Stimulated activated CD8-positive, alpha-beta memory T cell treated with anti-CD3 and anti-CD28 coated beads, Interleukin-4, amount 100 ng/mL, for 4 hours (primary cell): ENCODE results near the gene BMP8B.
"Not testable (repeated sequence)": the region's sequence is repeated elsewhere in the genome, so short reads cannot be mapped to it uniquely, and the experiment has no call there.

ENCODE experiments used
- DNase-seq, 2 donors: peaks; one replicate each; pipeline ENCODE4 v3.0.0-alpha.2; 2020; ENCODE audit warnings: low read depth in 2 of 2, low spot score in 1 of 2

BMP8B gene

DNA sequence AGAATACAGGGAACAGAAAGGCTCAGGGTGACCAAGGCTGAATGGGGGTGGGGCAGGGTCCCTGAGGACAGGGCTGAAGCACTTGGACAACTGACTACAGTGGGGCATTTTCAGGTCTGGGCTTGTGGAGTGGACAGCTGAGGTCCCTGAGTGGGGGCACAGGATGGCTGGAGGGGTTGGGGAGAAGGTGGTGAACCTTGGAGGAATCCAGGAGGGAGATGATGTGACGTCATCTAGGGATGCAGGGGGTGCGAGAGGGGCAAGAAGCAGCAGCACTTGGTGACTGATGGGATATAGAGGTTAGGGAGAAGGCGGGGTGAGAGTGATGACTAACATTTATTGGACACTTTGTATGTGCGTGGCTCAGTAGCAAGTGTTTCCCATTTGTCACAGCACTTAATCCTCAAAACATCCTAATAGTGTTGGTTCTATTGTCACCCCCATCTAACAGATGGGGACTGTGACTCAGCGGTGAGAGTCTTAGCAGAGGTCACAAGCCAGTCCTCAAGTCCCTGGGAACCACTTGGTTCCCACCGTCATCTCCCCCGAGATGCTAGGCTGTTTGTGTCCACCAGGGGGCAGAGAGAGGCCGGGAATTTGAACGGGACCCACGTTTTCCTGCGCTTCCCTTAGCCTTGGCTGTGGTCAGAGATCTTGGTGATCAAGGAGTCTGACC is 27.9 kb upstream of the BMP8B start:
- peak in 1 of 2 donors; percentile 50 for DNase-seq

DNA sequence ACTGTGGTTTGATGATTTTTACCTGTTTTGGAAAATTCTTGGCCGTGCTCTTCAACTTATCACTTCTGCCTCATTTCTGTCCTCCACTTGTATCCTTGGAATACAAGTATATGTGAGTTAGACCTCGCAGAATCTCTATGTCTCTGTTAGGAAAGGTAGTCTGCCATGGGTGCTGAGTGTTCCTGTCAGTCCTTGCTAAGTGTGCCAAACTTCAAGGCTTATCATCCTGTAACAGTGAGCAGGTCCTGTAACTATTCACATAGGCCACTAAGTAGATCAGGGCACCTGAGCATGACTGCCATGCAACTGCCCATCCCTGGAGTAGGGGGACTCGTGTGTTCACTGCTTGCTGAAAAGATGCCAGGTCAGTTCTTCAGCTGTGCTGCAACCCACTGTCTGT is 24.2 kb upstream of the BMP8B start:
- no peak for DNase-seq

DNA sequence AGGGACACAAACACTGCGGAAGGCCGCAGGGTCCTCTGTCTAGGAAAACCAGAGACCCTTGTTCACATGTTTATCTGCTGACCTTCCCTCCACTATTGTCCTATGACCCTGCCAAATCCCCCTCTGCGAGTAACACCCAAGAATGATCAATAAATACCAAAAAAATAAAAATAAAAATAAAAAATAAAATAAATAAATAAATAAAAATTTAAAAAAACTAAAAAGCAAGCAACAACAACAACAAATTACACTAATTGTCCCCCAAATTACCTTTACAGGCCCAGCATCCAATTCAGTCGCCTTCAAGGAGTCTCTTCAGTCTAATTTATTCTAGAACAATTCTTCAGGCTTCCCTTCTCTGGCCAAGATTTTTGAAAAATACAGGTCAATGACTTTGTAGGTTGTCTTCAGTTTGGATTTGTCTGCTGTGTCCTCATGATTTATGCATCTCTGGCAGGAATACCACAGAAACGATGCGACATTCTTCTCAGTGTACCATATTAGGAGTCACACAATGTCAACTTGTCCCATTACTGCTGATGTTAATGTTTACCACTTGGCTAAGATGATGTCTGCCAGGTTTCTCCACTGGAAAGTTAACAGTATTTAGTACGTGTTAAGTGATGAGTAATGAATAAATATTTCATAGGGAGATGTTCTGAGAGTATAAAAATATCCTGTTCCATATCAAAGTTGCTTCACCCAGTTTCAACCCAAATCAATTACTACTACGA is 20.3 kb upstream of the BMP8B start:
- no peak for DNase-seq

DNA sequence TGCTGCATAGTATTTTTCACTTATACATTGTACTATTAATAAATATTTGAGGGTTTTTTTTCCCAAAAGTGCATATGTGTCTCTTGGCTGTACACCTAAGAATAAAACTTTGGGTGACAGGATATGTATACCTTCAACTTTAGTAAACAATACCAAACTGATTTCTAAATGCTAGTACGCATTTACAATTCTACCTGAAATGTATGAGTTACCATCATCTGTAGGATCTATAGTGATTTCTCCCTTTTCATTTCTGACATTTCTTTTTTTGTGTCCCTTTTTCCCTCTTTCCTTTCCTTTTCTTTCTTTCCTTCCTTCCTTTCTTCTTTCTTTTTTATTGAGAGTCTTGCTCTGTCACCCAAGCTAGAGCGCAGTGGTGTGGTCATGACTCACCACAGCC is 16.7 kb upstream of the BMP8B start:
- DNase-seq: no peak

DNA sequence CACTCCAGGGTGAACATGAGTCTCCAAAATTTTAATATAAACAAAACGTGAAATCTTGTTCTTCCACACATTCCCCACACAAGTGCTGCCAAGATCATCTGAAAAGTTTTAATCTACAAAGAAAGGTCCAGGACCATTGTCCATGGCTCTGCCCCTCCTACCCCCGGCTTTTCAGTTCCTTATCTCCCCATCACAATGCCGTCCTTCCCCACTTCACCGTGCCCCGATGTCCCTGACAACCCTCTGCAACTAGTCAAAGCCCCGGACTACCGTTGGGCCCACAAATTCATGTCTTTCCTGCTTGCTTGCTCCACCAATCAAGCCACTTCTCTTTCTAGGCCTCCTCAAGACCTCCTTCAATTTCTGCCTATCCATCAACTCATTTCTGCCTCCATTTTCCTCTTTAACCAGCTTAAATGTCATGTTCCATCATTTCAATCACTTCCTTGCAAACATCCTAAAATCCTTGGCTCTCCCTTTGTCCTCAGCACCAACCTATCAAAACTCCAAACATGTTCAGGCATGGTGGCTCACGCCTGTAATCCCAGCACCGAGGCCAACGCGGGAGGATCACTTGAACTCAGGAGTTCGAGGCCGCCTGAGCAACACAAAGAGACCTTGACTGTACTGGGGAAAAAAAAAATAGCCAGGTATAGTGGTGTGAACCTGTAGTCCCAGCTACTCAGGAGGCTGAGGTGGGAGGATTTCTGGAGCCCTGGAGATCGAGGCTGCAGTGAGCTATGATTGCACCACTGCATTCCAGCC is 14.0 kb upstream of the BMP8B start:
- no peak for DNase-seq

DNA sequence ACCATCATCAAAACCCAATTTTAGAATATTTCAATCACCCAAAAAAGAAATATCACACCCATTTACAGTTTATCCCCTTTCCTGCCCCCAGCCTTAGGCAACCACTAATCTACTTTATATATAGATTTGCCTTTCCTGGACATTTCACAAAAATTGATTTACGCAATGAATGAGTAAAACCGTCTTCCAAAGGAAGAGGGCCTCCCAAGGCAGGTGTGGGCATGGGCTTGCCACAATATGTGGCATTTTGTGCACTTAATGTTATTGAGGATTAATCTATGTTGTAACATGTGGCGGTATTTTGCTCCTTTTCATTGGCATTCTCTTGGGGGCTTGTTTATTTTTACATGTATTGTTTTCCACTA is 11.8 kb upstream of the BMP8B start:
- DNase-seq: no peak

DNA sequence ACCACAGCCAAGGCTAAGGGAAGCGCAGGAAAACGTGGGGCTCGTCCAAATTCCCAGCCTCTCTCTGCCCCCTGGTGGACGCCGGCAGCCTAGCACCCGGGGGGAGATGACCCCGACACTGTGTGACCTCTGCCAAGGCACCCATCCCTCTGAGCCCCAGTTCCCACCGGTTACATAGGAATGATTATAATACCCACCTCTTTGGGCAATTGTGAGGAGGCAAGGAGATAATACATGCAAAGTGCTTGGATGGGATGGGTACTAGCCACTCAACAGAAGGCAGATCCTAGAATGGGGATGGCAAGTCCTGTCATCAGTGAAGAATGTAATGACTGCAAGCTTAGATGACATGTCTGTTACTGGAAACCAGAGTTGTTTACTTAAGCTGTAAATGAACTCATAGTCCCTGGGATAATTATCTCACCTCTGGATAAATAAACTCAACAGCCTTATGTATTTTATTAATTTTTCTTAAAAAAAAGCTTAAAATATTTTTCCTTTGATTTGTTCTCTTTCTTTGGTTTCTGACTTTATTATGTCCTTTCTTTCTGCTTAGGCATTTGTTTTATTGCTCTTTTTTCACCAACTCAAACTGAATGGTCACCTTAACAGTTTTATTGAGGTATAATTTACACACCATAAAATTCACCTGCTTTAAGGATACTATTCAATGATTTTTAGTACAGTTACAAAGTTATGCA is 11.3 kb upstream of the BMP8B start:
- peak; percentile 43 to 56 for DNase-seq

DNA sequence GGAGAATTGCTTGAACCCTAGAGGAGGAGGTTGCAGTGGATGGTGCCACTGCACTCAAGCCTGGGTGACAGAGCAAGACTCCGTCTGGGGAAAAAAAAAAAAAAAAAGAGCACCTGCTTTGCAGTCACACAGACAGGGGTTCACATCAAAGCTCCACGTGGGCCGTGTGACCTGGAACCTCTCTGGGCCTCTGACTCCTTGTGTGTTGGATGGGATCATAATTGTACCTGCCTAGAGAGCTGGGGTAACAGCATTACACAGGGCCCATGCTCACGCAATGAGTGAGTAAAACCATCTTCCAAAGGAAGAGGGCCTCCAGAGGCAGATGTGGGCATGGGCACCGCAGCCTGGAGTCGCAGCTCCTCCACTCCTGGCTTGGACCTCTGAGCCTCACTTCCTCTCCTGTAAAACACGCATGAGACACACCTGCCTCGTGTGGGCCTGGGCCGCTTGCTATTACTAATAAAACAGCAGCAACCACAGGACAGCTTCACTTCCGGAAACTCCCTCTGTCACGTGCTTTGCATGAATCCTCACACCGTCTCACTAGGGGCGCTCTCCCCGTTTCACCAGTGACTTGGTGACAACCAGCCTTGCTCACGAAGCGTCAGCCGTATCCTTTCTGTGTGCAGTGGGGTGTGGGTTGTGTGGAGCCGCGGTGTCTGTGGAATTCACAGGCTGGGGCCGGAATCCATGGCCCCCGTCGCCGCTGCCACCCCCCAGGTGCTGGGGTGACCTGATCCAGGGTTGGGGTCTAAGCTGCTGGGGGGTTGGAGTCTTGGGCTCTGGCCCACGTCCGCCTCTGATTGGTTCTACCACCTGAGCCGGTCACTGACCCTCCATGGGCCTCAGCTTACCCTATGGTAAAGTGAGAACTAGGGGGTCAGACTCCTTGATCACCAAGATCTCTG is 10.4 kb upstream of the BMP8B start:
- peak; percentile 66 to 80 for DNase-seq

DNA sequence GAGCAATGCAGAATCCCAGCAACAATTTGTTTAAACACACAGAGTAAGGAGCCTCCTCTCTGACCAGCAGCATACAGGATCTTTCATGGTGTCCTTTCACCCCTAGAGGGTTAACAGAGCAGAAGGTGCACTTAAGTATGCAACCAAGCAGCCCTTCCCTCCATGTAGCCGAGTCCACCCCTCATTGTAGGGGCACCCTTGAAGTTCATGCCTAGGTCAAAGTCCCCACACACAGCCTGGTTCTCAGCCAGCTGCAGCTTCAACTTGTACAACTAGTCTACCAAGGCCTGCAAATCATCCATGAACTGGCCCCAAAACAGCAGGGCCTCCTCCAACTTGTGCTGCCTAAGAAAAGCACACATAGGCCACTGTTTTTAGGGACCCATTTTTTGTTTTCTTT is 7.0 kb upstream of the BMP8B start:
- DNase-seq: no peak

DNA sequence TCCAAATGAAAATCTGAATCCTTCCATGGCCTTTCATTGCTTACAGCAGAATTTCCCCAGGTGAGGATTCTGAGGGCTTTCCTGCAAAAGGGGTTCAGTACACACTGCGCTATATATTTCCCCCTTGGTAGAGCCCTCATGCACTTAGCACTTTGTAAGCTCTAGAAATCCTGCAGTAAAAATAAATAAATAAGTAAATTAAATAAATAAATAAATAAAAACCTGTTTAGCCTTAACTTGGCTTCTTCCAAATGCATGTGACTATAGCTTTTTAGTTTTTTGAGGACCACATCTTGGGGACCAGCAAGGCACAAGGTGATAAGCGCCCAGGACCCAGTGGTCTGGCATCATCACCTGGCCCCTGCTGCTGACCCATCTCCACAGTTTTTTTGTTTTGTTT is 3.2 kb upstream of the BMP8B start:
- no peak for DNase-seq

DNA sequence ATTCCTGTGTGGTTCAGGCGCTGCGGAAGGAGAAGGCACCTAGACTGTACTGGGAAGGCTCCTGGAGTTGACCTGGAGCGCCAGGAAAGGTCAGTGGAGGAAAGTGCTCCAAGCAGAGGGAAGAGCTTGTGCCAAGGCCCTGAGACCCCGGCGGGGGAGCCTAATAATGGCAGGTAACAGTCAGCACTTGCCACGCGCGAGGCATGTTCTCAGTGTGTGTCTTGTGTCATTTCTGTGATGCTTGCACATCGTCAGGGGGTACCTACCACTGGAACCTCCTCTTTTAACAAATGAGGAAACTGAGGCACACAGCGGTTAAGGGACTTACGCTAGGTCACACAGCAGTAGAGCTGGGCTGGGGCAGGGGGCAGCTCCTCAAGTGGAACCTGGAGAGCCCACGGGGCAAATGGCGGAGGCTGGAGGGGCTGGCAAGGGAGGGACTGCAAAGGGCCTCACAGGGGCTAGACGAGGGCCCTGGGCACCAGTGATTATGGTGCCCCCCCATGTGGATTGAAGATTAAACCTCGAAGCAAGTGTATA is 976 bp upstream of the BMP8B start:
- no peak for DNase-seq

DNA sequence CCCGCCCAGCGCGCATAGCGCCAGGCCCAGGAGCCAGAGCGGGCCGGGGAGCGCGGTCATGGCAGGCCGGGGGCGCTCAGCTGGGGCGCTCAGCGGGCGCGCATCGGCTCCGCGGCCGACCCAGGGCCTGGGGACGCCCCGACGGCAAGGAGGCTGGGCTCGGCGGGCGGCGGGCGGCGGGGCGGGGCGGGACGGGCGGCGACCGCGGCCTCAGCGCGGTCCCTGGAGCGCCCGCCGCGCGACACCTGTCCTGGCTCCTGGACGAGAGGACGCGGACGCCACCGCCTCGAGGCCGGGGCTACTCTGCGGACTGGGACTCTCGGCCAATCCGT is 273 bp downstream of the BMP8B start:
- DNase-seq: no peak

DNA sequence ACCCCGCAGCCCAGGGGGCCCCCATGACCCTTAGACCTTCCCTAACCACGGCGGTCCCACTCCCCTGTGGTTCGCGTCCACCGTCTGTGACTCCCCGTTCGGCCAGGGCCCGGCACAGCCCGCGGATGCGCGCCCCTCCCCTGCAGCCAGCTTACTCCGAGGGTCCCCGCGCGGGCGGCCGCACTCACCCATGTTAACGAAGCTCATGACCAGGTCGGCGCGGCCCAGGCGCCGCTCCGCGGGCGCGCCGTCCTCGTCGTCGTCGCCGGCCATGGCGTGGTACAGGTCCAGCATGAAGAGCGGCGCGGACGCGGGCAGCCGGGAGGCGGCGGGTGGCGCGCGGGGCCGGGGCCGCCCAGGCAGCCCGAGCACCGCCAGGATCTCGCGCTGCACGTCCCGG is 701 bp downstream of the BMP8B start:
- not testable (repeated sequence) for DNase-seq

DNA sequence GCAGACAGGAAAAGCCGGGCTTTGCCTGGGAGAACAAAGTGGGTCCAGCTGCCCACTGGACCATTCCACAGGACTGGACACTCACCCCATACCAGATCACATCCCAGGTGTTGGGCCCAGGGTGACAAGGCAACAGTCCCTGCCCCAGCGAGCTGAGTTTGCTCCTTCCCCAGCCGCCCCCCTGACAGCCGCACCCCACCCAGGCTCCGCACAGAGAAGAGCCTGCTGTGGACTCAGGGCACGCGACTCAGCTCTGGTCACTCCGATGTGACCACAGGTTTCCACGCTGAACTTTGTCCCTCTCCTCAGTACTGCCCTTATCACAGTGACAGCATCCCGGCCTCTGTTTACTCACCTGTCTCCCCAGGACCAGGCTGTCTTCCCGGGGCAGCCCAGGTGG is 1.2 kb downstream of the BMP8B start:
- DNase-seq: no peak

DNA sequence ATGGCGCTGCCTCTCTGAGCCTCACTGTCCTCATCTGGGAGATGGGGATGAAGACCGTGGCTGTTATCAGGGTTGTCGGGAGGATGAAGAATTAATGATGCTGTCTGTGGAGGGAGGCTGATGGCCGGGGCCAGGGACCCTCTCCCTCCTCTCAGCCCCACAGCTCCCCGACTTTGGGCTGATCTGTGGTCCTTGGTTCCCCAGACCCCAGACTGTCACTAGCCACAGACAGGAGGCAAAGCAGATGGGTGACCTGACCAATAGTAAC is 1.6 kb downstream of the BMP8B start:
- not testable (repeated sequence) for DNase-seq

DNA sequence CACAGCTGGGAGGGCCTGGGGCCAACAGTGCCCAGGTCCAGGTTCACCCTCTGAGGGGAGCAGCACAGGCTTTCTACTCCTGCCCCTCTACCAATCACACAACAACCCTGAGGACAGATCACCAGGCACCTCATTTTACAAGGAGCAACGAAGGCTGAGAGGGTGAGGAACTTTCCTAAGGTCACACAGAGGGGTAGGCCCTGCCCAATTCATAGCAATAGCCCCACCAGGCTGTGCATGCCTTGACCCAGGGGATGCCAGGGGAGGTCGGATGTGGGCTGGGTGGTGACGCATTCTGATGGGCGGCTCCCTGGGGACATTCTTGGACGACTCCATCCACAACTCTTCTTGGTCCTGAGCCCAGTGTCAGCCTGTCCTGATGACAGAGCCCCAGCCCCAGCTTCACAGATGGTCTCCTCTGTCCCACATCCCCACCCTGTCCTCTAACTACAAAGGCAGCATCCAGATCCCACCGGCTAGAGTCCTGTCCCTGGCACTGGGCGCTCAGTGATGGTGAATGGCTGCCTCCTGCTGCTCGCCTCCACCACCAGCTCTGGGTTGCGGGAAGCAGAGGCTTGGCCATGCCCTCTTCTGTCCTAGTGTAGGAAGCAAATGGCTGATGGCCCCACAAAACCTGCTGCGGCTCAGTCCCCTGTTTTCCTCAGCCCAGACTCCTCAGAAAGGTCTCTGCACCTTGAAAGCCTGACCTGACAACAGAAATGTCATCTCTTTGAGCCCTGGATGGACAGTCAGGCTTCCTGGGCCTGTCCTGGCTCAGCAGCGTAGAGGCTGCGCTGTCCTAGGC is 2.2 kb downstream of the BMP8B start:
- DNase-seq: not testable (repeated sequence)

DNA sequence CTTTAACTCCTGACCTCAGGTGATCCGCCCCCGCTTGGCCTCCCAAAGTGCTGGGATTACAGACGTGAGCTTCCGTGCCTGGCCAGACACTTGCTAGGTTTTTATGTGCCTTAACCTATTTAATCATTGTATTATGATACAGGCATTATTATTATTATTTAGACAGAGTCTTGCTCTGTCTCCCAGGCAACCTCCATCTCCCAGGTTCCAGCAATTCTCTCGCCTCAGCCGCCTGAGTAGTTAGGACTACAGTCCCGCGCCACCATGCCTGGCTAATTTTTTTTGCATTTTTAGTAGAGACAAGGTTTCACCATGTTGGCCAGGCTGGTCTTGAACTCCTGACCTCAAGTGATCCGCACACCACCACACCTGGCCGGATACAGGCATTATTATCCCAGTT is 6.0 kb downstream of the BMP8B start:
- not testable (repeated sequence) for DNase-seq

DNA sequence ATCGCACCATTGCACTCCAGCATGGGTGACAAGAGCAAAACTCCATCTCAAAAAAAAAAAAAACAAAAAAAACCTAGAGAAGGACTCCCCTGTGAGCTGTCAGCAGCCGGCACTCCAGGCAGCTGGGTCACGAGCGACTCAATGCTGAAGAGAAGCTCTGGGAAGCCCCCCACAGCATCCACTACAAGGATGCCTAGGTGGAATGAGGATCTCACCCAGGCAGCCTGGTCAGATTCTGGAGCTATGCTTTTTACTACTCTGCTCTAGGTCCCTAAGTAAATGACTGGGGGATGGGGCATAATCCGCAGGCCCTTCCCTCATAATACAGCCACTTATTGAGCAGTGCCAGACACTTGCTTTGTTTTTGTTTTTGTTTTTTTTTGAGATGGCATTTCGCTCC is 6.6 kb downstream of the BMP8B start:
- no peak for DNase-seq

DNA sequence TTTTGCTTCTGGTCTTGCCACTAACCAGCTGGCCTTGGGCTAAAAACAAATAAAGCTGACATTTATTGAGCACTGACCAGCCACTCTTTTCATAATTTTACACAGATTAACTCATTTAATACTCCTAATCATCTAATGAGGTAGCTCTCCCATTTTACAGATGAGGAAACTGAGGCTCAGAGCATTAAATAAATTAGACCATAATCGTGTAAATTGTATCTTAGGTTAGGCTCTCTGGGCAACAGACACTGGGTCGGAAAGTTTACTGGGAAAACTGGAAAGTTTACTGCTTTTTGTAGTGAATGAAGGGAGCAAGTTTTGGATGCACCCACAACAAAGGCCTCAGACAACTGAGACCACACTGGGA is 7.3 kb downstream of the BMP8B start:
- no peak for DNase-seq

DNA sequence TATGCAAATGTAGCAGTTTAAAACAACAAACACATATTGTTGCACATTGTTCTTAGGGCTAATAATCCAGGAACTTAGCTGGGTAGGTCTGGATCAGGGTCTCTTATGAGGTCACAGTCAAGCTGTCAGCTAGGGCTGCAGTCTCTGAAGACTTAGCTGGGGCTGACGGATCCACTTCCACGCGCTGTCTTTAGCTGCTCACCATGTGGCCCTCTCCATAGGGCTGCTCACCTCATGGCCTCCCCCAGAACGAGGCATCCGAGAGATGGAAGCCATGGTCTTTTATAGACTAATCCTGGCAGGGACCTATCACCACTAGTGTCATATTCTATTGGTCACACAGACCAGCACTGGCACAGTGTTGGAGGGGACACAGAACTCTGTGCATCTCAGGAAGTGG is 8.8 kb downstream of the BMP8B start:
- DNase-seq: no peak
